Neural progenitor cell (in vitro differentiated cells): ENCODE data around the gene WRAP73.

ENCODE experiments used
- EZH2 ChIP-seq: fragments of 200-600 bp; sonication (generic); IDR thresholded peaks from 2 replicates; pipeline ENCODE4 v1.6.1; 2017; ENCODE audit warnings: antibody characterized with exemption, mild to moderate bottlenecking, moderate library complexity
- EZH2phosphoT487 ChIP-seq: fragments of 200-600 bp; sonication (generic); IDR thresholded peaks from 2 replicates; pipeline ENCODE4 v1.6.1; 2017; ENCODE audit warnings: antibody characterized with exemption
- TF ChIP-seq, protein P1 (sequence below): fragments of 200-600 bp; sonication (generic); IDR thresholded peaks from 2 replicates; pipeline ENCODE4 v1.5.1; 2017; ENCODE audit warnings: antibody characterized with exemption, mild to moderate bottlenecking

DNA sequence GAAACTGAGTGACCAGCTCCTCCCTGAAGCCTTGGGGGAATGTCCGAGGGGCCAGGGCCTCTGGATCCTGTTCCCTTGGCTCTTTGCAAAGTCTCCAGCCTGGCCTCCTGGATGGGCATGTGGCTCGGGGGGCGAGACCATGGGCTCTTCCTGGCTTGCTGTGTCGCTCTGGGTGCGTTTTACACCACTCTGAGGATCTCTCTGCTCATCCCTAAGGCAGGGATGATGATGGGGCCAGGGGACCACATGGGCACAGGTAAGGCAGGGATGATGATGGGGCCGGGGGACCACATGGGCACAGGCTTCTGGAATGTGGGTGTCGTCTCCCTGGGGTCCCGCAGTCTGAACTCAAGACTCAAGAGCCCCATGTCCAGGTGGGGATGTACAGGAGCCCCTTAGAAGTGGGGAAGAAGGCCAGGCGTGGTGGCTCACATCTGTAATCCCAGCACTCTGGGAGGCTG lies 20.1 kb upstream of the WRAP73 start:
- TF ChIP-seq, protein P1, sequence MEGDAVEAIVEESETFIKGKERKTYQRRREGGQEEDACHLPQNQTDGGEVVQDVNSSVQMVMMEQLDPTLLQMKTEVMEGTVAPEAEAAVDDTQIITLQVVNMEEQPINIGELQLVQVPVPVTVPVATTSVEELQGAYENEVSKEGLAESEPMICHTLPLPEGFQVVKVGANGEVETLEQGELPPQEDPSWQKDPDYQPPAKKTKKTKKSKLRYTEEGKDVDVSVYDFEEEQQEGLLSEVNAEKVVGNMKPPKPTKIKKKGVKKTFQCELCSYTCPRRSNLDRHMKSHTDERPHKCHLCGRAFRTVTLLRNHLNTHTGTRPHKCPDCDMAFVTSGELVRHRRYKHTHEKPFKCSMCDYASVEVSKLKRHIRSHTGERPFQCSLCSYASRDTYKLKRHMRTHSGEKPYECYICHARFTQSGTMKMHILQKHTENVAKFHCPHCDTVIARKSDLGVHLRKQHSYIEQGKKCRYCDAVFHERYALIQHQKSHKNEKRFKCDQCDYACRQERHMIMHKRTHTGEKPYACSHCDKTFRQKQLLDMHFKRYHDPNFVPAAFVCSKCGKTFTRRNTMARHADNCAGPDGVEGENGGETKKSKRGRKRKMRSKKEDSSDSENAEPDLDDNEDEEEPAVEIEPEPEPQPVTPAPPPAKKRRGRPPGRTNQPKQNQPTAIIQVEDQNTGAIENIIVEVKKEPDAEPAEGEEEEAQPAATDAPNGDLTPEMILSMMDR, result no peak
- TF ChIP-seq EZH2 (no peak), EZH2phosphoT487 (no peak)
